Activated CD4-positive, alpha-beta T cell treated with anti-CD3 and anti-CD28 coated beads, Interleukin-2, amount 50 U/mL, for 48 hours (primary cell): ENCODE results near the gene SLC2A2.

Source experiments
- DNase-seq, 2 experiments: peaks; one replicate each; pipeline ENCODE4 v3.0.0-alpha.2; 2020

Gene SLC2A2

GRCh38 chr3:171026597-171027293, at the start of gene SLC2A2:
SLC2A2 (minus strand) TSS chr3:171026720; CDS start chr3:171026670, 50 bp downstream.
- no peak for DNase-seq

DNA sequence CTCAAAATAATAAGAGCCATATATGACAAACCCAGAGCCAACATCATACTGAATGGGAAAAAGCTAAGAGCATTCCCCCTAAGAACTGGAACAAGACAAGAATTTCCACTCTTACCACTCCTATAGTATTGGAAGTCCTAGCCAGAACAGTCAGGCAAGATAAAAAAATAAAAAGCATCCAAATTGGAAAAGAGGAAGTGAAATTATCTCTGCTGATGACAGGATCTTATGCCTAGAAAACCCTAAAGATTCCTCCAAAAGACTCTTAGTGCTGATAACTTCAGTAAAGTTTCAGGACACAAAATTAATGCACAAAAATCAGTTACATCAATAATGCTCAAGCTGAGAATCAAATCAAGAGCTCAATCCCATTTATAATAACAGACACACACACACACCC, 45.9 kb upstream of the SLC2A2 start:
- no peak for DNase-seq

GRCh38 chr3:171068658-171069057, 42.1 kb upstream of the SLC2A2 start:
- no peak for DNase-seq

DNA sequence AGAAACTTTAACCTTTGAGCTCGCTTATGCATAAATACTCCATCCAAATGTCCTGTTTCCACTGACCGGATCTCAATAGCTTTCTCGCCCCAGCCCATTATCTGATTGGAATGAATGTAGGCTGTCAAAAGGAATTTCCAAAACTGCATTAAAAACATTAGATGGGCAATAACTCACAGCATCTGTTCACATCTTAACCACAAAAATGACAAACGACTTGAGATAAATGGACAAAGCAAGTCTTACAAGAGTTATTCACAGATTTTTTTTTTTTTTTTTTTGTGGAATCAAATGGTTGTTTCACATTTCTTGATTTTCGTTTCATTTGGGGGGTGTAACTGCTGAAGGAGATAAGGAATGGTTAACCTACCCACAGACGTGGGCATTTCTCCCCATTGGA, 39.7 kb upstream of the SLC2A2 start:
- no peak for DNase-seq

GRCh38 chr3:171065732-171066131, 39.2 kb upstream of the SLC2A2 start:
- DNase-seq, result no peak

DNA sequence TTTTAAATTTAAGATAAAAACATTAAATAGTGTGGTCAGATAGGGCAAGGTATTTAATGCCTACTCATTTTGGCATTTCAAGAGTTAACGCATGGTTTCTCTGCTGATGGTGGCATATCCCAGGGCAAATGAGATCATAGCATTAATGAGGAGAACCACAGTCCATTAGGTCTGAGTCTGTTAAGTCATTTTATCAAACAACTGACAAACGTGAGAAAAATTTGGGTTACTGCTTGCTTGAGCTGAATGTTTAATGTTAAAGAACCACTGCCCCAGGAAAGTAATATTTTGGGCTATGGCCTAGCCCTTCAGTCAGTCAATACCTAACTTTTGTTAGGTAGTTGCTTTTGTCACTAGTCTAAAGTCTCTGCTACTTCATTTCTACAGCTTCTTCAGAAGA, 37.9 kb upstream of the SLC2A2 start:
- DNase-seq, result no peak

DNA sequence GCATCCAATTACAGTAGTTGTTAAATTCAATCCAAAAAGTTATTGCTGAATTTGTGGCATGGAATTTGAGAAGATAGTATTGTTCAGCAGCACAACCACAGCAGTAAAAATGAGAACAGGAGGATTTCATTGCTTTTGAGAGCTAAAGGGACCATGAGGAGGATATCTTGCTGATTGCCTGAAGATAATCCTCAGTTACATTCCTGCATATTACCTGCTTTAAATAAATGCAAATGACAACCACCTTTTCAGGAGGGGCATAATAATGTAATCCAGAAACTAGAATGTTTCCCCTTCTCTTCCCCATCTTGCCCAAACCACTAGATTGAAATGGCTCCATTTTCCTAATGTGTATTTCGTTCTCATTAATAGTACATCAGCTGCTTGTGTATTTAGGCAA, 35.2 kb upstream of the SLC2A2 start:
- no peak for DNase-seq

DNA sequence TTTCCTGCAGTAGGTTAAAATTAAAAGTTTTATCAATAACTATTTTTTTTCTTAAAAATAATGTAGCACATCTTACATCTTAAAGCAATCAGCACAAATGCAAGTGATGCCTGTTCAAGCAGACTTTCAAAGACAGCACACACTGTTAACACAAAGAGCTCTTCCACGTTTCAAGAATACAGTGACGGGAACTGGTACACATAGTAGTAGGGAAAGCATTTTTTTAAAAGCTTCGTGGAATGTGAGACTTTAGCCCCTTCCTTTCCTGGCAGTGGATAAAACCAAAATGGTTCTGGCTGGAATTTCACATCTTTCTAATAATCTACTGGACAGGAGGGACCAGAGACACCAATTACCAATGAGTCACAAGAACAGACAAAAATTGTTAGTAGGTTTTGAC, 33.5 kb upstream of the SLC2A2 start:
- no peak for DNase-seq

DNA sequence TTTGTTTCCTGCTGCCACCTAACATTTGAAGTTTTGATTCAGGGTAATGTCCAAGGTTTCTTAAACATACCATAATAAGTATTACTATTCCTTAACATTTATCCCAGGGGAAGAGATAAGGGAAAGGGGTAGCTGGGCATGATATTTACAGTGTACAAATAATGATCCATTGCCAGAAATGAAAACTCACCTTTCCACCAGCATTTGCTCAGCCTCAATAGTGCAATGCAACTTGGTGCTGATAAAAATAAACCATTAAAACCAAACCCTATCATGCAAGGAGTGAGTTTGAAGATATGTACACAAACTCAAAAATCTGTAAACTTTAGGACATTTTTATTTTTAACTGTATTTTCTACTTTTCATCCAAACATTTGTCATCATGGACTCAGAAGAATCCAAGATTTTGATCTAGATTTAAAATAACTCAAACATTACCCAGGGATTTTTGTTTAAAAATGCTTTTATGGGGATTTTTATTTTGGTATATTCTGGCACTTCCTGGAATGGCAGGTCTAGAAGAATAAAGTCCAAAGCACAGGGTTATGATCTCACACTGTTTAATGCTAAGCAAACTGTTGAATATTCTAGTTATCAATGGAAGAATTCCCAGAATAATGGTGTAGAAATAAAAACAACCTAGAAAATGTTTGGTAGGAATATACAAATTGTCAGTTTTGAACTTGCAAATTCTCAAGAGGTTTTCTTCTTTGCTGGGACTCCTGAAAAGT, 32.5 kb upstream of the SLC2A2 start:
- no peak for DNase-seq

- DNase-seq, result no peak
Measured at GRCh38 chr3:171058058-171058457, 31.5 kb upstream of the SLC2A2 start.

DNA sequence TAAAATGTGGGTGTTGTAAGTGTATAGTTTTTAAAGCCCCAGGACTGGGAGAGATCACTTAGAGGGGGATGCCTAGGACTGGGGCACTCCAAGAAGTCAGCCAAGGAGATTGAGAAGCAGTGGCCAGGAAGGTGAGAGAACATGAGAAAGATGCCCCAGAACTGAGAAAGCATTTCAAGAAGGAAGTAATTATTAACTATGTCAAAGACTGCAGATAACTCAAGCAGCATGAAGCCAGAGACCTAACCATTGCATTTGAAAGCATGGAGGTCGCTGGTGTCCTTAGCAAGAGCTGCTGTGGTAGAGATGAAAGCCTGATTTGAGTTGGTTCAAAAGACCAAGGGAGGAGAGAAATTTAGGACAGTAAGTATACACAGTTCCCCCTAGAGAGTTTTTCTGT, 30.6 kb upstream of the SLC2A2 start:
- DNase-seq, result no peak

DNA sequence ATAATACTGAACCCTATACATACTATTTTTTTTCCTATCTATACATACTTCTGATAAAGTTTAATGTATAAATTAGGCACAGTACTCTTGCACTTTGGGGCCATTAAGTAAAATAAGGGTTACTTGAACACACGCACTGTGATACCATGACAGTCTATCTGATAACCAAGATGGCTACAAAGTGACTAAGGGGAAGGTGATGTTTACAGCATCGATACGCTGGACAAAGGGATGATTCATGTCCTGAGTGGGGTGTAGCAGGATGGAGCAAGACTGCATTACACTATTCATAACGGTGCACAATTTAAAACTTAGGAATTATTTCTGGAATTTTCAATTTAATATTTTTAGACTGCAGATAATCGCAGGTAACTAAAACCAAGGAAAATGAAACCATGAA, 30.0 kb upstream of the SLC2A2 start:
- no peak for DNase-seq

- DNase-seq, result no peak
Measured at GRCh38 chr3:171055336-171056178, 29.0 kb upstream of the SLC2A2 start.

GRCh38 chr3:171054921-171055320, 28.4 kb upstream of the SLC2A2 start:
- DNase-seq, result no peak

DNA sequence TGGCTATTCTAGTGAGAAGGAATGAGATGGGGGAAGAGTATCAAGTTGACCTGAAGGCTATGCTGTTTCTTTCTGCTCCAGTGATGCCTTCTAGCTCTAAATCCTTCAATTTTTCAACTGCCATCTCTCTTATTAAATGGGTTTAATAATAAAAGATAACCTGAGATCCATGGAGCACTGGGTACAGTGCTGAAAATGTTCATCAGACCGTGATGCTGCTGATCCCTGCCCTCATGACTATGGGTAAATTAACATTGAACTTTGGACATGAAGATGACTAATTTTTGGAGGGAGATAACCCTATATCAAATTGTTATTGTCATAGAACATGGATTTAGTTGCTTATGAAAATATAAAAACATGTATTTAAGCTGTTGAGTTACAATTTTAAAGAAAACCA, 27.7 kb upstream of the SLC2A2 start:
- no peak for DNase-seq

DNA sequence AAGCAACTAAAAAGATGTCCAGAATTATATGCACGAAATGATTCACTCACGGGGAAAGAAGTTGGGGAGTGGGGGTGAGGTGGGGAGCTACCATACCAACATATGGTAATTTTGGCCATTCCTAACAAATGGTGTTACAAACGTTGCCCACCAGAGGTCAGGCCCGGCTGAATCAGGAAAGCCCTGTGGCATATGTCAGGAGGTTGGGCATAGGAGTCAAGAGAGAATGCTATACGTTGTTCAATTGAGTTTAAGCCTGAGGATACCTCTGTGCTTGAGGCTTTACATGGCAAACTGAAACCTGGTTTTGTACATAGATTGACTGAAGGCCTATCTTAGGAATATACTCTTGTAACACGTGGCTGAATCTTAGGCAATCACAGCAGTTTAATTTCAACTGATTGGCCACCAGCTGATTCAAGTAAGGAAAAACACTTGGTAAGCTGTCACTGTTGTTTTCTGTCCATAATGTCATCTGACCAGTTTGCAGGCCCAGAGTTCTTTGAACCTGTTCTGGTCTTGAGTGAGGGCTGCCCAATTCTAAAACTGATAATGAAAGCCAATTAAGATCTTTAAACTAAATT, 23.4 kb upstream of the SLC2A2 start:
- peak; percentile 38 to 47 for DNase-seq

GRCh38 chr3:171046760-171047159, 20.2 kb upstream of the SLC2A2 start:
- no peak for DNase-seq

- DNase-seq, result no peak
Measured at GRCh38 chr3:171044835-171045793, 18.6 kb upstream of the SLC2A2 start.

DNA sequence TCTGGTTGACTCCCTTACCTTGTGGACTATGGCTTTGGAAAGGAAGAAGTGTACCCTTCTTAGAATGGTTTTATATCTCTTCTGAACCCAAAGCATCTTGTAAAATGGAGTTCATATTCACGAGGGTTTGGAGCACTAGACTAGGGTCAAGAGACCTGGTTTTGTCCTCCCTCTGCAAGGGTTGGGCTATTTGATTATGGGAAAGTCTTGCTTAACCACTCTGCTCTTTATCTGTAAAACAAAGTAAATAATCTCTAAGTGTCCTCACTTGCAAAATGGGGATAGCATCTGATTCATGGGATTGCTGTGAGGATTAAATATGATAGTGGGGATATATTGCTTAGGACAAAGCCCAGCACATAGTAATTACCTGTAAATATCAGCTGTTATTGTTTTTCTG, 17.9 kb upstream of the SLC2A2 start:
- DNase-seq, result no peak

GRCh38 chr3:171039674-171040073, 13.2 kb upstream of the SLC2A2 start:
- no peak for DNase-seq

DNA sequence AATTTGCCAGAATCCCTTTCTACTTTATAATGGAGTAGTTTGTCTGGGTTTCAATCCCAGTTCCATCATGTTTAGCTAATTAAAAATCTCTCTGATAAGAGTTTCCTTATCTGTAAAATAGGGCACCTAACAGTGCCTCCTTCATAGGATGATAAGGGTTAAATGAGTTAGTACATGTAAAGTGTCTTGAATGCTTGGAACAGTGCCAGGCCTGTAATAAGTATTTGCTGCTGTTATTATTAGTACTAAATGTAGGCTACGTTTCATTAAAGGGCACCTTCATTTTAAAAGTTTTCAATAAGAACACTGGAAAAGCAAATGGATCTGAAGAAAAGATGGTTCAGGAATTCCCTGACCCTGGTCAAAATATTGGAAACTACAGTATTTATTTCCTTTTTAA, 11.8 kb upstream of the SLC2A2 start:
- no peak for DNase-seq

GRCh38 chr3:171028779-171029232, 2.3 kb upstream of the SLC2A2 start:
- no peak for DNase-seq
